GM18511 (cell line): ENCODE measurements around the gene UGGT2.
"Not testable (repeated sequence)": the region's sequence is repeated elsewhere in the genome, so short reads cannot be mapped to it uniquely, and the experiment has no call there.

Experiments used
- ATAC-seq: cut with Tn5 transposase; IDR thresholded peaks from one replicate; pipeline ENCODE4 v1.9.1; 2021; ENCODE audit warnings: mild to moderate bottlenecking, moderate library complexity; ENCODE audit not compliant: unreplicated experiment

The UGGT2 gene

GRCh38 chr13:95906999-95907398 lies 146.2 kb downstream of the UGGT2 start:
- no peak for ATAC-seq

GRCh38 chr13:95903569-95903968 lies 149.6 kb downstream of the UGGT2 start:
- no peak for ATAC-seq

- ATAC-seq = no peak
These were observed 150.5 kb downstream of the UGGT2 start for GRCh38 chr13:95902741-95903140.

GRCh38 chr13:95898256-95898655 lies 154.9 kb downstream of the UGGT2 start:
- ATAC-seq = no peak

- ATAC-seq = no peak
These were observed 156.9 kb downstream of the UGGT2 start for GRCh38 chr13:95896301-95896700.

- no peak for ATAC-seq
These were observed 159.3 kb downstream of the UGGT2 start for GRCh38 chr13:95893861-95894260.

- no peak for ATAC-seq
These were observed 171.1 kb downstream of the UGGT2 start for GRCh38 chr13:95882121-95882520.

- ATAC-seq = no peak
These were observed 172.9 kb downstream of the UGGT2 start for GRCh38 chr13:95880331-95880730.

- no peak for ATAC-seq
These were observed 178.9 kb downstream of the UGGT2 start for GRCh38 chr13:95874286-95874685.

GRCh38 chr13:95870421-95870820 lies 182.8 kb downstream of the UGGT2 start:
- no peak for ATAC-seq

GRCh38 chr13:95865080-95865615 lies 188.1 kb downstream of the UGGT2 start:
- ATAC-seq = no peak

- no peak for ATAC-seq
These were observed 190.8 kb downstream of the UGGT2 start for GRCh38 chr13:95862408-95862807.

GRCh38 chr13:95861296-95861695 lies 191.9 kb downstream of the UGGT2 start:
- ATAC-seq = no peak

GRCh38 chr13:95858286-95859075 lies 194.7 kb downstream of the UGGT2 start:
- no peak for ATAC-seq

GRCh38 chr13:95845656-95846055 lies 207.5 kb downstream of the UGGT2 start:
- not testable (repeated sequence) for ATAC-seq

GRCh38 chr13:95842898-95843297 lies 210.3 kb downstream of the UGGT2 start:
- ATAC-seq = no peak

GRCh38 chr13:95841894-95842293 lies 211.3 kb downstream of the UGGT2 start:
- ATAC-seq = no peak

GRCh38 chr13:95834134-95834765 lies 219.0 kb downstream of the UGGT2 start:
- peak; percentile 95 for ATAC-seq

- peak; percentile 8 for ATAC-seq
These were observed 219.5 kb downstream of the UGGT2 start for GRCh38 chr13:95833719-95834118.

- no peak for ATAC-seq
These were observed 220.1 kb downstream of the UGGT2 start for GRCh38 chr13:95833126-95833525.

GRCh38 chr13:95822303-95822702 lies 230.9 kb downstream of the UGGT2 start:
- no peak for ATAC-seq

- ATAC-seq = no peak
These were observed 238.7 kb downstream of the UGGT2 start for GRCh38 chr13:95814495-95814894.
